GM06990 (cell line): ENCODE results near the gene TNPO3.
"Not testable (repeated sequence)": the region's sequence is repeated elsewhere in the genome, so short reads cannot be mapped to it uniquely, and the experiment has no call there.

Source experiments
- DNase-seq: peaks from one replicate; pipeline ENCODE4 v3.0.0-alpha.2; 2011; ENCODE audit not compliant: insufficient read length; ENCODE audit errors: extremely low read depth
- H3K27me3 ChIP-seq: replicated peaks from 2 replicates; pipeline ENCODE4 v1.6.0; 2011; ENCODE audit warnings: low read length; ENCODE audit not compliant: control insufficient read depth, insufficient read depth
- H3K36me3 ChIP-seq: 2 replicates; pipeline ENCODE4 v1.5.1; 2011; ENCODE audit warnings: low read length; ENCODE audit not compliant: control insufficient read depth, insufficient read depth
- H3K4me3 ChIP-seq: replicated peaks from 2 replicates; pipeline ENCODE4 v1.5.1; 2011; ENCODE audit warnings: low read depth, mild to moderate bottlenecking, control low read depth, low read length
- CTCF ChIP-seq: IDR thresholded peaks from 2 replicates; pipeline ENCODE4 v1.5.1; 2011; ENCODE audit warnings: low read length, control low read depth, mild to moderate bottlenecking, inconsistent platforms; ENCODE audit not compliant: insufficient read depth, poor library complexity, severe bottlenecking

The TNPO3 gene

DNA sequence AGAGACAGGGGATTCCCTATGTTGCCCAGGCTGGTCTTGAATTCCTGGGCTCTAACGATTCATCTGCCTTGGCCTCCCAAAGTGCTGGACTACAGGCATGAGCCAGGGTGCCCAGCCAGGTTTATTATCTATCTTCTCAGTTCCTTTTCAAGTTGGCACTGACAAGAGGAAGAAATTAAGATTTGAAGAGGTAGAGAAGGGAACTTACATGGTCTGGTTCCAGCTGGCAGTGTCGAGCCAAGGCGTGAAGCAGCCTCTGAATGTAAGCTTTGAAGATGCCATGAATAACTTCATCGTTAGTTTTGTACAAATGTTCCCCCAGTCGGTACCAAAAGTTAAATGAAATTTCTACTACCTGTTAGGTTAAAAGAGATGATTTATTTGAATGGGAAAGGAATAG is 57.7 kb downstream of the TNPO3 start:
- Histone ChIP-seq H3K36me3 (peaks cover 9% of the 10 kb centered on the region), H3K4me3 (no peak overlapping the region), H3K27me3 (no peaks in the 10 kb centered on the region)
- no peak for TF ChIP-seq CTCF
- DNase-seq = no peak

GRCh38 chr7:128994560-128994959 is 60.4 kb downstream of the TNPO3 start:
- DNase-seq, H3K36me3 ChIP-seq, H3K27me3 ChIP-seq, H3K4me3 ChIP-seq: not testable (repeated sequence)

GRCh38 chr7:128993419-128993818 is 61.5 kb downstream of the TNPO3 start:
- Histone ChIP-seq H3K4me3 (no peak overlapping the region), H3K27me3 (no peaks in the 10 kb centered on the region), H3K36me3 (peaks cover 5% of the 10 kb centered on the region)
- no peak for TF ChIP-seq CTCF
- no peak for DNase-seq

- no peak for TF ChIP-seq CTCF
- DNase-seq = no peak
- no peaks in the 10 kb centered on the region for H3K27me3 ChIP-seq
- peaks cover 8% of the 10 kb centered on the region for H3K36me3 ChIP-seq
- no peak overlapping the region for H3K4me3 ChIP-seq
Observed at GRCh38 chr7:128989961-128990360, 65.0 kb downstream of the TNPO3 start.

GRCh38 chr7:128988372-128988771 is 66.5 kb downstream of the TNPO3 start:
- H3K36me3 ChIP-seq = peaks cover 8% of the 10 kb centered on the region
- H3K27me3 ChIP-seq = no peaks in the 10 kb centered on the region
- no peak for DNase-seq
- TF ChIP-seq CTCF = no peak
- H3K4me3 ChIP-seq = no peak overlapping the region

DNA sequence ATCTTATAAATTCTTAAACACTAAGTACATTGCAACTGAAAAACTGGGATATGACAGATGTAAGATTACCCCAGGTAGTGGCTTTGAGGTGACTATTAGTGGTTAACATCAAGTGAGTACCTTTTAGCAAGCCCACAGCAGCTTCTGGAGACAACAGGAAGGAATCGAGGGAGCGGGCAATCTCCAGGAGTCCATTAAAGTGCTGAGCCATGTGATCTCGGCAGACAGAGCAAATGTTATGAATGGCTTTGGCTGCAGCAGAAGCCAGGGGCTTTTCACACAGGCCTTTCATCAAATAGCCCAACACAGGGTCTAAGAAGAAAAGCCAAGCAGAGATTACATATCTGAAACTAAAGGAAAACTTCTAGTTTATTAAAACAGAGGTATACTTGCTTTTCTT is 68.3 kb downstream of the TNPO3 start:
- DNase-seq = no peak
- TF ChIP-seq CTCF = no peak
- Histone ChIP-seq H3K27me3 (no peaks in the 10 kb centered on the region), H3K4me3 (no peak overlapping the region), H3K36me3 (peaks cover 7% of the 10 kb centered on the region)

GRCh38 chr7:128985660-128986059 is 69.3 kb downstream of the TNPO3 start:
- peaks cover 7% of the 10 kb centered on the region for H3K36me3 ChIP-seq
- TF ChIP-seq CTCF = no peak
- no peak overlapping the region for H3K4me3 ChIP-seq
- H3K27me3 ChIP-seq = no peaks in the 10 kb centered on the region
- DNase-seq = no peak
